Upper lobe of left lung (tissue), 4 donors: ENCODE data around the gene KPNA2.
"Not testable (repeated sequence)": the region's sequence is repeated elsewhere in the genome, so short reads cannot be mapped to it uniquely, and the experiment has no call there.

ENCODE experiments used
- POLR2A ChIP-seq, 4 donors: fragments of 450-650 bp; IDR thresholded peaks; one replicate each; pipeline ENCODE4 v1.5.1; 2016 to 2017; ENCODE audit warnings: antibody characterized with exemption in 4 of 4, mild to moderate bottlenecking in 2 of 4
- TF ChIP-seq, protein P1 (sequence below), 6 experiments: fragments of 450-650 bp in 4 of 6; fragments of 200-600 bp in 2 of 6; sonication (generic) in 2 of 6; IDR thresholded peaks; one replicate each; pipeline ENCODE4 v1.5.1; 2016 to 2019; ENCODE audit warnings: antibody characterized with exemption in 6 of 6

DNA sequence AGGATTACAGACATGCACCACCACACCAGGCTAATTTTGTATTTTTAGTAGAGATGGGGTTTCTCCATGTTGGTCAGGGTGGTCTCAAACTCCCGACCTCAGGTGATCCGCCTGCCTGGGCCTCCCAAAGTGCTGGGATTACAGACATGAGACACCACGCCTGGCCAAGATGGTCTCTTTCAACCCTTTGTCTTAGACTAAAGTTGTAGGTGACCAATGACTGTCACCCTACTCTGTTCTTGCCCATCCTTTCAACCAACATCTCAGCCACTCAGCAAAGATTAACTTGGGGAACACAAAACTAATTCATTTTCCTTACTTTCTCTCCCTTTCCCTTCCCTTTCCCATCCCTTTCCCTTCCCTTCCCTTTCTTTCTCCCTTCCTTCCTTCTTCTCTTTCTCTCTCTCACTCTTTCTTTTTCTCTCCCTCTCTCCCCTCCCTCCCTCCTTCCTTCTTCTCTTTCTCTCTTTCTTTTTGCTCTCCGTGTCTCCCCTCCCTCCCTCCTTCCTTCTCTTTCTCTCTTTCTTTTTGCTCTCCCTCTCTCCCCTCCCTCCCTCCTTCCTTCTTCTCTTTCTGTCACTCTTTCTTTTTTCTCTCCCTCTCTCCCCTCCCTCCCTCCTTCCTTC, 14.4 kb downstream of the KPNA2 start:
- TF ChIP-seq, protein P1, sequence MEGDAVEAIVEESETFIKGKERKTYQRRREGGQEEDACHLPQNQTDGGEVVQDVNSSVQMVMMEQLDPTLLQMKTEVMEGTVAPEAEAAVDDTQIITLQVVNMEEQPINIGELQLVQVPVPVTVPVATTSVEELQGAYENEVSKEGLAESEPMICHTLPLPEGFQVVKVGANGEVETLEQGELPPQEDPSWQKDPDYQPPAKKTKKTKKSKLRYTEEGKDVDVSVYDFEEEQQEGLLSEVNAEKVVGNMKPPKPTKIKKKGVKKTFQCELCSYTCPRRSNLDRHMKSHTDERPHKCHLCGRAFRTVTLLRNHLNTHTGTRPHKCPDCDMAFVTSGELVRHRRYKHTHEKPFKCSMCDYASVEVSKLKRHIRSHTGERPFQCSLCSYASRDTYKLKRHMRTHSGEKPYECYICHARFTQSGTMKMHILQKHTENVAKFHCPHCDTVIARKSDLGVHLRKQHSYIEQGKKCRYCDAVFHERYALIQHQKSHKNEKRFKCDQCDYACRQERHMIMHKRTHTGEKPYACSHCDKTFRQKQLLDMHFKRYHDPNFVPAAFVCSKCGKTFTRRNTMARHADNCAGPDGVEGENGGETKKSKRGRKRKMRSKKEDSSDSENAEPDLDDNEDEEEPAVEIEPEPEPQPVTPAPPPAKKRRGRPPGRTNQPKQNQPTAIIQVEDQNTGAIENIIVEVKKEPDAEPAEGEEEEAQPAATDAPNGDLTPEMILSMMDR (IDR thresholded peaks at IDR 0.05) = not testable (repeated sequence)
- TF ChIP-seq POLR2A (IDR thresholded peaks at IDR 0.05) = not testable (repeated sequence)
